SKM-1 (cell line): ENCODE measurements around the gene CAMKV.

Source experiments
- DNase-seq: peaks from one replicate; lab custom pipeline; 2025; ENCODE audit not compliant: unreplicated experiment; lab: John Stamatoyannopoulos, UW

Gene CAMKV

DNA sequence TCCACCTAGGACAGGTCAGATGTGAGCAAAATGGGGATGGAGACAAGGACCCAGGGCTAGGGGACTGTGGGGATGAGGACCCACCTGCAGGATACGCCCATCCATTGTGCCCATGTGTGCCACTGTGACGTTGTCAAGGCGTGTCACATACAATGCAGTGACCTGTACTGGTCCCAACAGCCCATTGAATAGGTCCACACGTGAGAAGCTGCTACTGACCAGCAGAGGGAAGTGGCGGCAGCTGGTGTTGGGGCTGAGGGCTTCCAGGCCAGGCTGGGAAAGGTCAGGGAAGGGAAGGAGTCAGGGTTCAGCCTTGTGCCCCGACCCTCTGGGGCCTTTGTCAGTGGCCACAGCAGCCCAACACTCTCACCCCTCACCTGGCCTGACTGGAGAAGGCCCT lies 29.3 kb upstream of the CAMKV start:
- DNase-seq: no peak

DNA sequence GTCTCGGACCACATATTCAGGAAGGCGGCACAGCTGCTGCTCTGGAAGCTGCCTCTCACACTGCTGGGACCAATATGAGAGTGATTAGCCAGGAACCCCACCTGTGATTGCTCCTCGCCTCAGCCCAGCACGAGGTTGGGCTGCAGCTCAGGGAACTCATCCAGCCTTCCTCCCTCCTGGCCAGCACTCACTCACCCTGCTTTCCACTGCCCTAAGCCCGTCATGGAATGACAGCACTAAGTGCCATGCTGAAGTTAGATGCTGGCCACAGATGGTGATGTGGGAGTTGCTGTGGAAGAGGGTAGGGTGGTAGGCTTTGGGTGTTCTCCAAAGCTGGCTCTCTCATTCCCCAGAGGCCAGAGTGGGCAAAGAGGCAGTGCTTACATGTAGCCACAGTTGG lies 26.6 kb upstream of the CAMKV start:
- DNase-seq: no peak

DNA sequence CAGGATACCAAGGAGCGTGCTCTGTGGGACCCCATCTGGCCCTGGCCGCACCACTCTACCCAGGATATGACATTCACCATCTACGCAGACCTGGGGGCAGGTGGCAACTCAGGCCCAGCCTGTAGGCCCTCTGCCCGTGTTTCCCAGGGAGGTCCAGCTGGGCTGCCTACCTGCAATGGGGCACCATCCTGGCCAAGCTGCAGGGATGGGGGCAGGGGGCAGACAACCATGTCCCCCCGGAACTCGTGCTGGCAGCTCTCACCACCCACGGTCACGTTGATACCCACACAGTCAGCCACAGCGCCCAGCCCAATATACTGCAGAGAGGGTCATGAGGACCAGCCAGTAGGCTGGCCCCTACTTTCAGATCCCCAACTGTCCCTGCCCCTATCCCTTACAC lies 26.1 kb upstream of the CAMKV start:
- no peak for DNase-seq

DNA sequence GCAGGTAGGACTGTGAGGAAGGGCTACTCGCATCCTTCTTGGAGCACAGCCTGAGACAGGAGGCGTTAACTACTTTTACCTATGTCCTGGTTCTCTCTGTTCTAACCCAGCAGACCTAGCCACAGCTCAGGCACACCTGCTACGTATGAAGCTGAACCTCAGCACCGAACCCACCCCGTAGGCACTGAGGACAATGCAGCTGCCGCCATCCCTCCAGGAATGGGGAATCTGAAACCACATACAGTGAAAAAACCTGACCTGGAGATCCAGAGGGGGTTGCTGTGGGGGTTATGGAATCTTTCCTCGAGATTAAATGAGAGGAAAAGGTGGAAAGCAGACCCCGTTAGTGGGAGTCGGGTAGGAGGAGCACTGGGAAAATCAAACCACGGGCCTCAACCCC lies 19.6 kb upstream of the CAMKV start:
- no peak for DNase-seq

DNA sequence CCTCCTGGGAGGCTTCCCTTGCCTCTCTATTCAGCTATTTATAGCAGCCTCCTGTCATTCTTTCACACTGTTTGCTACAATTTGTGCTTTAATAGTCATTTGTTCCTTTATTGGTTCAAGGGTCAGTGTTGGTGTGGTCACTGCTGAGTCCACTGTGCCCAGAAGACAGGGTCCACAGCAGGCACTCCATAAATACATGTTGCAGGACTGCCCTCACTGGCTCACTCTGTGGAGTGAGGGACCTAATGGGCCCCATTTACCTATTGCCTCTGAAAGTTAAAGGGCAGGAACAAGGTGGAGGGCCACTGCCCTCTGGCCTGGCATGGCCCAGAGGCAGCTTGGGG lies 17.2 kb upstream of the CAMKV start:
- DNase-seq: no peak

DNA sequence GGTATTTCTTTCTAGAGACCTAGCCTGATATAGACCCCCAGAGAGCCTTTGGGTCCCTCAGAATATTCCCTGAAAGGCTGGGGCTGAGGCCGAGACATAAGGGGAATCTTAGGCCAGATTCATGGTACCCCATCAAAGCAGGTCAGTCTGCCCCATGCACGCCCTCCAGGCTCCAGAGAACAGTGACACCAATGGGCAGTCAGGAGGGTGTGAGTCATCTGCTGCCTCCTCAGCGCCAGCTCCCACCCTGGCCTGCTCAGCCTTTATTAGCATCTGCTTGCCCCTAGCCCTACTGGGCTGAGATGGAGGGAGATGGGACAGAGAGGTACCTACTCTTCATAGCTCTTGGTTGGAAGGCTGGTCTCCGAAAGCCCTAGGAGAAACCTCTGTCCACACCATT lies 14.3 kb upstream of the CAMKV start:
- DNase-seq: no peak

DNA sequence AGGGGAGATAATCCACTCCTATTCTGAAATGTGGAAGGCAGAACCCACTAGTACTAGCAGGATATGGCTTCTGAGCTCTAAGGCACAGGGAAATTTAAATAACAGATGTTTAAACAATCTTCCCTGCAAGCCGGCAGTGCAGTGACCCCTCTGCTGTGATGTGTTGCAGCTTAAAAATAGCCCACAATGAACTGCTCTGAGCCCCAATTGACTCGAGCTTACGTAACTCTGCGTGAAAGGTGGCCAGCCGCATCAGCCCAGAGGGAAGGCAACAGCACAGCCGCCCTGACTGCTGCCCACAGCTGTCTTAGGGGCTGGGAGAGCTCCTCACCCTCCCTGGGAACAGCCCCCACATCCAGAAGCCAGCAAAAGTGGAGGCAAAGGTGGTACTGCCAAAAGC lies 12.5 kb upstream of the CAMKV start:
- no peak for DNase-seq

DNA sequence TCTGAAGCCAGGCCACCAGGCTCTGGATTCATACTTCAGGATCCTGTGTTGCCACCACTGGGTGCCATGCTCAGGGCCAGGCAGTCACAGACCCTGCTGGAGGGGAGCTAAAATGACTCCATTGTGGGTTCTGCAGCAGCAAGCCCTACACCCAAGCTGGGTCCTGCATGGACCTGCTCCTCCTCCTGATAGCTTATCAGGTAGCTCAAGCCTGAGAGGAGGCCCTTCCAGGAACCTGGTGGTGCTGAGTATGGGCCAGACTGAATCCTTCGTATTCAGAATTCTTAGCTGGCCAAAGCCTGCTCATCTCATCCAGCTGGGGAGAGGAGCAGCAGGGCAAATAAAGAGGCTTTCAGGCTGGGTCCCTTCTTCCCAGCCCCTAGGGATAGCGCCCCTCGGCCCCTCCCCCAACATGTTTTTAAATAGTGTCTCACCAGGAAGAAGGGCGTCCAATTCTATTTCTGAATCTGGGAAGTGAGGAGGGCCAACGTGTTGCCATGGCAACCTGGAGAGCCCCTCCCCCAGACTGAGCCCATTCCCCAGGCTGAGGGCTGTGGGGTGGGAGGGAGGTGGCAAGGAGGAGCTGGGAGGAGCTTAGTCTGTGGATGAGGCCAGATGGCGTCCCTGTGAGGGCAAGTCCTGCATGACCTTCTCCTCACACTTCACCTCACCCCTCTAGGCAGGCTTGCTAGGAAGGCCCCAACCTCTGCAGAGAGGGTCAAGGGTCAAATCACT lies 11.0 kb upstream of the CAMKV start:
- no peak for DNase-seq

DNA sequence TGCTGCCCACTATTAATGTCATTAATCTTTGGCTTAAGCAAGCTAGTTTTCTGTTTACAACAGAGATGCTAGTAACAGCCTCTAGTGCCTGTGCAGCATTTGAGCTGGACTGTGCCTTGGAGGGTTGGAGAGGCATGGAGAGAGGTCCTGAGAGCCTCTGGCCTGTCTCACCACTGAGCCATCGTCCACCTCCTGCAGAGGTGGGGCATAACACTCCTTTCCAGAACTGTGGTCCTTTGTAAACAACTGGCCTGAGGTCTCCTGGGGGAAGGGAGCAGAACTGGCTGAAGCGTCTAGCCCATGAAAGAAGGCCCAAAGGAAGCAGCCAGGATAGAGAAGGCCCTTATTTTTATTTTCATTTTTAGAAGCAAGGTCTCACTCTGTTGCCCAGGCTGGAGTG lies 10.0 kb upstream of the CAMKV start:
- DNase-seq: no peak

DNA sequence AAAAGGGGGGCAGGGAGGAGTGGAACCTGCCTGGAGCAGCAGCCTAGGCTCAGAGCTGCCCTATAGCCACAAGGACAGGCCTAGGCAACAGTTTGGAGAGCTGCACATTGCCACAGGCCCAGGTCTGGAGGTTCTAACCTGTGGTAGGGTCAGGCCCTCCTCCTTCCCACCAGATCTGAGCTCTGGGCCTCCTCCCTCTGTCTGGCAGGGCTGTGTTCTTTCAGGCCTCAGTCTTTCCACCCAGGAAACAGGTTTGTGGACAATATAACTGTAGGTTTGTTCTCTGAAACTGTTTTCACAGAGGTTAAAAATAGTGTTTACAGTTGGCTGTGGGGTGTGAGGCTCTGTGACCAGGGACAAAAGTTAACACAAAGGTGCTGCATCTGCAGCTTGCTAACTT lies 9.0 kb upstream of the CAMKV start:
- no peak for DNase-seq

DNA sequence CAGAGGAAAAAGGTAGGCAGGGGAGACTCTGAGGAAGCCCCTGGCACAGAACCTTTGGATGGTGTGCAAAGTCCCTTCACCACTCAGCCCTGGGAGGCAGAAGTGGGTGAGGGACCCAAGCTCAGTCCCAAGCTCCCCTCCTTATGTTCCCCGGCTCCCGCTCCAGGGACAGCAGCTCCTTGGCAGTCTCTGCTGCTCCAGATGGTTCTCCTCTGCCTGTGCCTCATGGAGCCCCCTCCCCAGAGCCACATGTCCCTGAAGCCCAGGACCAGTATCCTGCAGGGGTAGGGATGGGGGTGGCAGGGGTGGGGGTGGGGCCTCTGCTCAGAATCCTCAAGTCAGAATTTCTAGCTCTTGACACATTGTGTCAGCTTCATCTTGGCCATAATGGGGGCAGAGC lies 8.0 kb upstream of the CAMKV start:
- DNase-seq: no peak

DNA sequence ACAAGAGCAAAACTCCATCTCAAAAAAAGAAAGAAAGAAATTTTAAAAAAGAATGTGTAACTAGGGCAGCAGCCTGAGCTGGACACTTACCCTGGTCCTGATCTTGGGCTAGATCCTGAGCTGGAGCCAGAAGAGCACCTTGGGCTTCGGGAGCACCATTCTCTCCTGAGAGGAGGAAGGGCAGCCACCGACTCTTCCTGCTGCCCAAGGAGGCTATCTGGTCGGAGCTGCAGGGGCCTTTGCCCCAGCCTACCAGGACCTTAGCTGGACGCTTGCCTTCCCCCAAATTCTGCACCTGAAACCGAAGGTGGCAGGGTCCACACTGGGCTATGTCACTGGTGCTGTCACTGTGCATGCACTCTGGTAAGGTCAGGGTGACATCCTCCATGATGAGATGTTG lies 6.9 kb upstream of the CAMKV start:
- DNase-seq: no peak

DNA sequence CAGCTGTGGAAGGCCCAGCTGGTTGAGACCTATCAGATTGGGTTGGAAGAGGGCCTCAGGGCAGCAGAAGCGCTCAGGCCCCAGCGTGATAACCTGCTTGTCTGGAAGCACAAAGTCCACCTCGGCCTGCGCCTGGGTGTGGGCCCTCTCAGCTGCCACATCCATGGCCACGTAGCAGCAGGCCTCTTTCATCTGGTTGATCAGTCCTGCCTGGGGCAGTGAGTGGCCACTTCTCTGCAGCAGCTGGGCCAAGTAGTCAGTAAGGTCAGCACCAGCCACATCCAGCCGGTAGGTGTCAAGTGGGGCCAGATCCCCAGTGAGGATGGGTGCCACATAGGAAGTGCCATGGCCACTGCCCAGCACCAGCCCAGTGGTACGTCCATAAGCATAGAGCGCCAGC lies 3.9 kb upstream of the CAMKV start:
- no peak for DNase-seq

DNA sequence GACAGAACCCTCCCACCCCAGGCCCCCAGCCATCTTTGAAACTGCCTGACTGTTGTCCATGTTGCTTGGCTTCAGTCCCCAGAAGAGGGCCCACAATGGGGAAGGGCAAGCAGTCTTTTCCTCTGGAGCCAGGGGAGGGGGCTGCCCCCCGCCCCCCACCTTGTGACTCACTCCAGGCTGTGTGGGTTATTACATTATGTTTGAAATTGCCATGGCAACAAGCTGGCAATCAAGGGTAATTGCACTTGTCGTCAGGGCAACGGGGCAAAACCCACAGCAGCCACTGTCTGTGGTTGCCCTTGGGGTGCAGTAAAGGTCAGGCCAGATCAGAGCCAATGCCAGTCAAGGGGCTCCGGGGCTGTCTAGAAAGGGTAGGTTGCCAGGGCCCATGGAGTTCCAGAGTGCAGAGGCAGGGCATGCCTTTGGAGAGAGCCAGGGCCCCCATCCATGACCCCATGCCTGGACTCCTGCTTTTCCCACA lies 3.1 kb upstream of the CAMKV start:
- DNase-seq: peak; percentile 40

DNA sequence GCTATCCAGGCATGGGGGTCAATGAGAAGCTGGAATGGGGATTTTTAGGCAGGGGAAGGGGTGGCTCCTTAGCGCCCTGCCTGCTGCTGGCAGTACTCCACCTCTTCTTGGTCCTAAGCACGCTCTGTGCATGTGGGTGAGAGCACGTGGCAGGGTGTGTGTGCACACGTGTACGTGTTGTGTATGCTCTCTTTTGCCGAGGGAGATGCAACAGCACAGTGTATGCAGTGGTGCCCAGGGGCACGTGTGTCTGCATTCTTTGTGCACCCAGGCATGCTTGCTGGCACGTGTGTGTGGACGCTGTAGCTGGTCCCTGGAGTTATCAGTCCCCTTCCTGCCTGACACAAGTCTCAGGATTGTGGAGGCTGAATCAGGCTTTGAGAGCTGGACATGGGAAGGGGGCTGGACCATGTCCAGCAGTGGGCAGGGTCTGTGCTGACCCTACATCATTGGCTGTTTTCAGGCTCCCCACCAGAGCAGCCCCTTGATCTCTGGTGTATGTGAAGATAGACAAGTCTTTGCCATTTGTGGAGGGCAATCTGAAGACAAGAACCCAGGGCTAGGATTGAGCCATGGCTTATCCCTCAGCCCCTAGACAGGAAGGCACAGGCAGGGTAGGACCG lies 1.9 kb upstream of the CAMKV start:
- DNase-seq: no peak

DNA sequence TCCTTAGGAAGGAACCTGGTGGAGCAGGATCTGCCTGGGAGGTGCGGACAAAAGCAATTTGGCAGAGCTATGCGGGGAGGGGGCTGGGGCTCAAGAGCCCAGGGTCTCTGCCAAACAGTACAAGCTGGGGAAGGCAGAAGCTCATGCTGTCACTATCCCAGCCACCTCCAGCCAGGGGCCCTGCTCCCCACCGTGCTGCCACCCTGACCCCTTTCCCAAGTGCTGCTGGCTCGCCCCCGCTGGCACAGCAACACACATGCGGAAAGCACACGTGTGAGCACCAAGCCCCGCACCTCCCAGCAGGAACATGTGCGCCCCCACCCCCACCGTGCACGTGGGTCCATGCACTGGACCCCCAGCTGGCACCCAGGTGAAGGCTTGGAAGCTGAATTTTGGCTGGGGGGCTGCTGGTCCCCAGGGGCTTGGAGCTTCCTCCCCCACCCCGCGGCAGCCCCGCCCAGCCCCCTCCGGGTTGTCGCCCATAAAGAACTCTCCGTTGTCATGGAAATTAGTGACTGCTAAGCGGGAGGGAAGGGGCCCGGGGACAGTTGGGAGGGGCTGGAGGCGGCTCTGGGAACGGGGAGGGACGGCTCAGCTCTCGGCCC lies 742 bp downstream of the CAMKV start:
- DNase-seq: peak; percentile 26

DNA sequence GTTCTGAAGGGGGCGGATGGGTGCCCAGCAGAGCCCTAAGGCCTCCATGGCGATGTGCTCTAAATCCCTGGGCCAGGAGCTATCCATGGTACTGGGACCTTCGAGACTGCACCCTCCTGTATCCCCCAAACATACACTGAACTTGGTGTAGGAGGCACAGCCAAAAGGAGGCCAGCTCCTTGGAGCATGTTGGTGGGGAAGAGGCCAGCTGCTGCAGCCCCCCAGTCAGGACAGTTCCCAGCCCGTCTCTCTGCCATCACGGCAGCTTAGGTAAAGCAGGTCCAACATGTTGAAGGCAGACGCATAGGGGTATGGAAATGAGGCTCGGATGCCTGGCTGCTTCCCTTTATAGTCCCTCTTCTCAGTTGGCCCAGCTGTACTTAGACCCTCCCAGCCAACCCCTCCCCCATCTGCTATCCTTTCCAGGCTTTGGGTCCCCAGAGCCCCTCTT lies 1.8 kb downstream of the CAMKV start:
- DNase-seq: no peak

DNA sequence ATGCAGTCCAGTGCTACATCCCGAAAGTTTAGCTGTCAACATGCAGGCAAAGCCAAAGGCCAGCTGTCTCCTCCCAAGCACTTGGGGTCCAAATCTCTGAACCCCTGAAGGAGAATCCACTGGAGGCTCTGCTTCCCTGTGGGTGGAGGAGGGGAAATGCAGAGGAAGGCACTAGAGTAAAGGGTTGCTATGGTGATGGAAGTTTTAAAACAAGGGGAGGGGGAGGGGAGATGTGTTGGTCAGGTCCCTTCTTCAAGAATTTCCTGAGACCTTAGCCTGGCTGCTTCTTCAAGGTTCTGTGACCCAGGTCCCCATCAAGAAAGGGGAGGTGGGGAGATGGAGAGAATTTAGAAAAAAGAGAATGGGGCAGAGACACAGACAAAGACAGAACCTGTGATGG lies 2.3 kb downstream of the CAMKV start:
- no peak for DNase-seq

DNA sequence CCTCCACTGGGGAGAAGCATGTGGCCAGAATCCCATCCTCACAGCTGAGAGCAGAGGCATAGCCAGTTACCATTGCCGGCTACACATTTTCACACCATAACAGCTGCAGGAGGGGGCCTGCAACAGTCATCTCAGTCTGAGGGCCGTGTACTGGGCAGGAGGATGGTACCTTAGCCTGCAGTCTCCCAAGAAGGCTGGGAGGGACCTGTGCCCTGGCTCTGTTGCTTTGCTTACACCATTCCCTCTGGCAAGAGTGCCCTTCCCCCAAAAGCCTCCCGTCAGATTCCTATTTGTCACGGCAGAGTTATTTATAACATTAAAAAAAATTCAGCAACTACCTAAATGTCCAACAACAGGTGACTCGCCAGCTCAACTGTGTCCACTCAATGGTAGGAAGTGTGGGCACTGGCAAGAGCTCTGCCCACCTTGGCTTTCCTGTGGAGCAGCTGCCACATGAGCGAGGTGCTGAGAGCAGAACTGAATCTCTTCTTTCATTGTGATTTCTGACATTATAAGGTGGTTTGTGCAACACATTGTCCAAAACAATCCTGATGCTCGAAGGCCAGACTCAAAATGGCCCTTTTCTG lies 4.4 kb downstream of the CAMKV start:
- no peak for DNase-seq

DNA sequence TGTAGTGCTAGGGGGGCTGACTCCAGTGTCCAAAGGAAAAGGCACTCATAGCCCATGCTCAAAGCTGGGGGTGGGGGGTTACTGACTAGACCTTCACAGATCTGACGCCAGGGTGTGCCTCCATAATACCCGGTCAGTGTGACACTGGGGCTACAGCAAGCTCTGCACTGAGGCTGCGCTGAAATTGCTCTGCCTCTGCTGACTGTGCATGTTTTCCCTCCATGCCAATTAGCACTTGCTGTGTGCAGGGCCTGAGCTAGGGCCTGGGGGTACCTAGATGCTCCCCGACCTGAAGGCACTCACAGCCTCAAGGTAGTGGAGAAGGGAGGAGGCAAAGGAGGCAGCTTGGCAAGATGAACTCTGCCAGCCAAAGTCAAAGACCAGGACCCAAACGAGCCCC lies 5.2 kb downstream of the CAMKV start:
- DNase-seq: no peak

DNA sequence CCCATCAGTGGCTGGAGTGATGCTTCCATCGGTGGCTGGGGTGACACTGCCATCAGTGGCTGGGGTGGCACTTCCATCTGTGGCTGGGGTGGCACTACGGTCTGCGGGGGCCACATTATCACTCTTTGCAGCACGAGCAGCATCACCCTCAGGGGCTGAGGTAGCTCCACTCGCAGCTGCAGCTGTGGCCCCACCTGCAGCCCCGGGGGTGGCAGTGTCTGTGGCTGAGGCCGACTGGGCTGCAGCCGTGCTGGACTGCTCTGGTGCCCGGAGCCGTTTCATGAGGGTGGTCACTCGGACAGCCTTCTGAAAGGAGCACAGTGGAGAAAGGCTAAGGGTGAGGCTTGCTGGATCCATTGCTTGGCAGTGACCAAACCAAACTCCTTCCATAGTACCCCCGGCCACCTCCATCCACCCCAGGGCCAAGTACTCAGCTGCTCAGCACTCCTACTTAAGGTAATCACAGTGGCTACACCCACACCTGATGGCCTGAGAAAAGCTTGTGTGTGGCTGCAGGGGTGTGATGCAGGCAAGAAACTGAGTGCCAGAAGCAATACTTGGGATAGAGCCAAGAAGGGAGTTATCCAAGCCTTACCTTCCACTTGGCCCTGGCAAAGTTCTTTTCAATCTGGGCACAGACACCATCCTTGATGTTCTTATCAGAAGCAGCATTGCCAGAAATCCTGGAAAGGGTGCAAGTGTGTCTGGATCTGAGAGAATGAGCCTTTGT lies 10.0 kb downstream of the CAMKV start:
- DNase-seq: no peak
